HEK293 (cell line): ENCODE measurements around the gene DOK7.

Experiments
- CTCF ChIA-PET: fragments of 350-600 bp; formaldehyde crosslinking; extraction: SDS; loops from one replicate; lab custom pipeline; 2021; ENCODE audit warnings: antibody characterized with exemption; lab: Yijun Ruan, JAX
- POLR2A ChIA-PET: fragments of 300-600 bp; formaldehyde crosslinking; extraction: SDS; loops from one replicate; lab custom pipeline; 2020; ENCODE audit warnings: antibody characterized with exemption, inconsistent platforms; lab: Yijun Ruan, JAX
- H3K27ac ChIP-seq: fragments of 200-500 bp; sonication (Bioruptor generic); 2 replicates; pipeline ENCODE4 v1.5.1; 2014; ENCODE audit warnings: low read depth, low read length, control low read depth, inconsistent platforms; ENCODE audit errors: extremely low read depth
- H3K36me3 ChIP-seq, 2 experiments: fragments of 200-500 bp in 1 of 2; sonication (Bioruptor generic) in 1 of 2; 1 replicate in 1 of 2; 2 replicates in 1 of 2; pipeline ENCODE4 v1.5.1; 2014 to 2017; ENCODE audit warnings: inconsistent platforms in 2 of 2, low read length in 2 of 2; ENCODE audit not compliant: control insufficient read depth in 2 of 2, insufficient read depth in 1 of 2
- H3K4me1 ChIP-seq: fragments of 200-500 bp; sonication (Bioruptor generic); 2 replicates; pipeline ENCODE4 v1.5.1; 2014; ENCODE audit warnings: mild to moderate bottlenecking, low read length, inconsistent platforms; ENCODE audit not compliant: control insufficient read depth, insufficient read depth
- H3K4me3 ChIP-seq: 2 replicates; pipeline ENCODE4 v1.5.1; 2011; ENCODE audit warnings: low read depth, mild to moderate bottlenecking, control low read depth, low read length, moderate library complexity
- H3K9me3 ChIP-seq: fragments of 200-500 bp; sonication (Bioruptor generic); 2 replicates; pipeline ENCODE4 v1.5.1; 2014; ENCODE audit warnings: low read depth, low read length, inconsistent platforms; ENCODE audit not compliant: control insufficient read depth, insufficient read depth
- GLIS2 ChIP-seq: fragments of 450-650 bp; formaldehyde crosslinking; IDR thresholded peaks from 2 replicates; pipeline ENCODE4 v1.5.1; 2016; ENCODE audit warnings: missing biosample characterization, missing genetic modification characterization
- KLF1 ChIP-seq: fragments of 450-650 bp; formaldehyde crosslinking; IDR thresholded peaks from 2 replicates; pipeline ENCODE4 v1.5.1; 2016; ENCODE audit warnings: missing biosample characterization, missing genetic modification characterization
- KLF17 ChIP-seq: fragments of 450-650 bp; formaldehyde crosslinking; IDR thresholded peaks from 2 replicates; pipeline ENCODE4 v1.5.1; 2016; ENCODE audit warnings: missing biosample characterization, missing genetic modification characterization
- MYNN ChIP-seq: fragments of 450-650 bp; formaldehyde crosslinking; IDR thresholded peaks from 2 replicates; pipeline ENCODE4 v1.5.1; 2016; ENCODE audit warnings: missing biosample characterization, missing genetic modification characterization, borderline replicate concordance
- MZF1 ChIP-seq: fragments of 450-650 bp; formaldehyde crosslinking; IDR thresholded peaks from 2 replicates; pipeline ENCODE4 v1.5.1; 2017; ENCODE audit warnings: missing biosample characterization, missing genetic modification characterization, borderline replicate concordance
- YY1 ChIP-seq: fragments of 450-650 bp; formaldehyde crosslinking; IDR thresholded peaks from 2 replicates; pipeline ENCODE4 v1.5.1; 2018; ENCODE audit warnings: missing biosample characterization, missing genetic modification characterization
- ZBTB10 ChIP-seq: fragments of 450-650 bp; formaldehyde crosslinking; IDR thresholded peaks from 2 replicates; pipeline ENCODE4 v1.5.1; 2016; ENCODE audit warnings: missing biosample characterization, missing genetic modification characterization
- ZBTB17 ChIP-seq: fragments of 450-650 bp; formaldehyde crosslinking; IDR thresholded peaks from 2 replicates; pipeline ENCODE4 v1.5.1; 2016; ENCODE audit warnings: missing biosample characterization, missing genetic modification characterization
- ZBTB21 ChIP-seq: fragments of 450-650 bp; formaldehyde crosslinking; IDR thresholded peaks from 2 replicates; pipeline ENCODE4 v1.5.1; 2017; ENCODE audit warnings: missing biosample characterization, missing genetic modification characterization
- ZBTB48 ChIP-seq: fragments of 450-650 bp; formaldehyde crosslinking; IDR thresholded peaks from 2 replicates; pipeline ENCODE4 v1.5.1; 2016; ENCODE audit warnings: missing biosample characterization, missing genetic modification characterization
- ZNF112 ChIP-seq: fragments of 450-650 bp; formaldehyde crosslinking; IDR thresholded peaks from 2 replicates; pipeline ENCODE4 v1.5.0; 2017; ENCODE audit warnings: missing biosample characterization, missing genetic modification characterization
- ZNF121 ChIP-seq: fragments of 450-650 bp; formaldehyde crosslinking; IDR thresholded peaks from 2 replicates; pipeline ENCODE4 v1.5.1; 2016; ENCODE audit warnings: missing biosample characterization, missing genetic modification characterization
- ZNF2 ChIP-seq: fragments of 450-650 bp; formaldehyde crosslinking; IDR thresholded peaks from 2 replicates; pipeline ENCODE4 v1.5.1; 2016; ENCODE audit warnings: missing biosample characterization, missing genetic modification characterization
- ZNF292 ChIP-seq: fragments of 450-650 bp; formaldehyde crosslinking; IDR thresholded peaks from 2 replicates; pipeline ENCODE4 v1.5.1; 2016; ENCODE audit warnings: low read depth, missing biosample characterization, missing genetic modification characterization, borderline replicate concordance
- ZNF311 ChIP-seq: fragments of 450-650 bp; formaldehyde crosslinking; IDR thresholded peaks from 2 replicates; pipeline ENCODE4 v1.5.1; 2017; ENCODE audit warnings: missing biosample characterization, missing genetic modification characterization, borderline replicate concordance
- ZNF529 ChIP-seq: fragments of 450-650 bp; formaldehyde crosslinking; IDR thresholded peaks from 2 replicates; pipeline ENCODE4 v1.5.1; 2017; ENCODE audit warnings: missing genetic modification characterization, missing biosample characterization; ENCODE audit not compliant: insufficient replicate concordance
- ZNF558 ChIP-seq: fragments of 450-650 bp; formaldehyde crosslinking; IDR thresholded peaks from 2 replicates; pipeline ENCODE4 v1.5.1; 2016; ENCODE audit warnings: missing biosample characterization, missing genetic modification characterization
- ZNF76 ChIP-seq: fragments of 450-650 bp; formaldehyde crosslinking; IDR thresholded peaks from 2 replicates; pipeline ENCODE4; 2016; ENCODE audit warnings: low read depth, missing biosample characterization, missing genetic modification characterization, borderline replicate concordance
- TF ChIP-seq, protein P1 (sequence below): fragments of 450-650 bp; formaldehyde crosslinking; IDR thresholded peaks from 2 replicates; pipeline ENCODE4 v1.5.1; 2016; ENCODE audit warnings: missing biosample characterization, missing genetic modification characterization

Gene DOK7

GRCh38 chr4:3442959-3443749, 20.0 kb upstream of the DOK7 start (continued):
- TF ChIP-seq MYNN (no peak), ZBTB21 (tag by site-specific recombination) (no peak), KLF17 (peak; percentile 73), ZNF2 (peak; percentile 65; the same call in 1 of the 2 replicates), ZNF121 (no peak), ZNF529 (tag by site-specific recombination) (no peak), ZNF311 (tag by site-specific recombination) (no peak), MZF1 (tag by site-specific recombination) (no peak), YY1 (tag by site-specific recombination) (peak; percentile 63), ZNF112 (no peak), KLF1 (peak; percentile 65), ZBTB10 (tag by site-specific recombination) (peak; percentile 51; the same call in 1 of the 2 replicates), ZBTB17 (no peak), ZNF292 (no peak), ZNF558 (tag by site-specific recombination) (no peak)
- TF ChIP-seq, protein P1, sequence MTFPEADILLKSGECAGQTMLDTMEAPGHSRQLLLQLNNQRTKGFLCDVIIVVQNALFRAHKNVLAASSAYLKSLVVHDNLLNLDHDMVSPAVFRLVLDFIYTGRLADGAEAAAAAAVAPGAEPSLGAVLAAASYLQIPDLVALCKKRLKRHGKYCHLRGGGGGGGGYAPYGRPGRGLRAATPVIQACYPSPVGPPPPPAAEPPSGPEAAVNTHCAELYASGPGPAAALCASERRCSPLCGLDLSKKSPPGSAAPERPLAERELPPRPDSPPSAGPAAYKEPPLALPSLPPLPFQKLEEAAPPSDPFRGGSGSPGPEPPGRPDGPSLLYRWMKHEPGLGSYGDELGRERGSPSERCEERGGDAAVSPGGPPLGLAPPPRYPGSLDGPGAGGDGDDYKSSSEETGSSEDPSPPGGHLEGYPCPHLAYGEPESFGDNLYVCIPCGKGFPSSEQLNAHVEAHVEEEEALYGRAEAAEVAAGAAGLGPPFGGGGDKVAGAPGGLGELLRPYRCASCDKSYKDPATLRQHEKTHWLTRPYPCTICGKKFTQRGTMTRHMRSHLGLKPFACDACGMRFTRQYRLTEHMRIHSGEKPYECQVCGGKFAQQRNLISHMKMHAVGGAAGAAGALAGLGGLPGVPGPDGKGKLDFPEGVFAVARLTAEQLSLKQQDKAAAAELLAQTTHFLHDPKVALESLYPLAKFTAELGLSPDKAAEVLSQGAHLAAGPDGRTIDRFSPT (tag by site-specific recombination) = peak; percentile 82
- TF ChIP-seq, all 188 proteins: peak for 22

DNA sequence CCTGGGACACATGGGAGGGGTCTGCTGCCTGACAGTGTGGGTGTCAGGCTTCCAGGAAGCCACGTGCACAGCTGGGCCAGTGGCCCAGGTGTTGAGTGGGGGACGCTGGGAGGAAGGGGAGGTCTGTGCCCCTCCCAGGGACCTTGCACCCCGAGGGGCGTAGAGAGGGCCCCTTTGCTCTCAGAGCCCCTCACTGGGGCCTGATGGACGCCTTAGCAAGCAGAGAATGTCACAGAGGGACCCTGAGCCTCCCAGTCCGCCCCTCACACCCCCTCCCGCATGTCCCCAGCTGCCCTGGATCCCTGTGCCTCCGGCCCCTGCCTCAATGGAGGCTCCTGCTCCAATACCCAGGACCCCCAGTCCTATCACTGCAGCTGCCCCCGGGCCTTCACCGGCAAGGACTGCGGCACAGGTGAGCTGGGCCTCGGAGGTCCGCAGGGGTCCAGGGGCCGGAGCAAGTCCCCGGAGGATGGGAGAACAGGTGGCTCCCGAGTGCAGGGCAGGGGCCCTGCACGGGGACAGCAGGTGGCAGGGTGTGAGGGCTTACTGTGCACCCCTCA, 19.3 kb upstream of the DOK7 start:
- peak; percentile 7; the same call in 1 of the 2 replicates for TF ChIP-seq GLIS2 (tag by site-specific recombination)
- TF ChIP-seq ZBTB48 = peak; percentile 3; the same call in 1 of the 2 replicates
- TF ChIP-seq ZNF76 (tag by site-specific recombination) = no peak
- TF ChIP-seq, all 188 proteins: peak for 2

More for the DNA sequence above, 19.3 kb upstream of the DOK7 start:
- Histone ChIP-seq H3K36me3 (no peaks in the 10 kb centered on the region), H3K4me3 (no peak overlapping the region), H3K27ac (no peak overlapping the region), H3K4me1 (no peaks in the 10 kb centered on the region), H3K9me3 (no peaks in the 10 kb centered on the region)
- POLR2A ChIA-PET = no interaction called here
- CTCF ChIA-PET = interaction anchor here (0.6 to 1.6 kb wide), 16 partner anchors 8 to 357 kb away, joined by 3 to 9 read pairs (median 4); no protein-coding TSS in a partner anchor
